ENCODE measurements around the gene CAMK1G.

GRCh38 chr1:209648931-209649776 lies 65.6 kb downstream of the CAMK1G start:
- no peak for TF ChIP-seq FOXM1 (IDR thresholded peaks at IDR 0.05; ENCODE audit: low read depth)
- TF ChIP-seq GATA2 (CRISPR knock-in tag; IDR thresholded peaks at IDR 0.05), result no peak
- TF ChIP-seq CTCF (IDR thresholded peaks at IDR 0.05), result no peak
- no peak for TF ChIP-seq RAD21 (IDR thresholded peaks at IDR 0.05; ENCODE audit: low read length)
- TF ChIP-seq TAF1 (IDR thresholded peaks at IDR 0.05; ENCODE audit: borderline replicate concordance, low read depth, low read length), result no peak
- no peak for TF ChIP-seq MXI1 (IDR thresholded peaks at IDR 0.05; ENCODE audit: low read depth, low read length)
- TF ChIP-seq CHD2 (IDR thresholded peaks at IDR 0.05; ENCODE audit: low read length, partially characterized antibody), result no peak
- peak; percentile 58; the same call in 1 of the 2 replicates for TF ChIP-seq POLR2AphosphoS5 (IDR thresholded peaks at IDR 0.05; ENCODE audit: low read depth, low read length)
- no peak for TF ChIP-seq GABPA (IDR thresholded peaks at IDR 0.05; ENCODE audit: low read depth)

All from SK-N-SH (cell line).